ENCODE results near the gene CKLF.

- TF ChIP-seq, protein P1, sequence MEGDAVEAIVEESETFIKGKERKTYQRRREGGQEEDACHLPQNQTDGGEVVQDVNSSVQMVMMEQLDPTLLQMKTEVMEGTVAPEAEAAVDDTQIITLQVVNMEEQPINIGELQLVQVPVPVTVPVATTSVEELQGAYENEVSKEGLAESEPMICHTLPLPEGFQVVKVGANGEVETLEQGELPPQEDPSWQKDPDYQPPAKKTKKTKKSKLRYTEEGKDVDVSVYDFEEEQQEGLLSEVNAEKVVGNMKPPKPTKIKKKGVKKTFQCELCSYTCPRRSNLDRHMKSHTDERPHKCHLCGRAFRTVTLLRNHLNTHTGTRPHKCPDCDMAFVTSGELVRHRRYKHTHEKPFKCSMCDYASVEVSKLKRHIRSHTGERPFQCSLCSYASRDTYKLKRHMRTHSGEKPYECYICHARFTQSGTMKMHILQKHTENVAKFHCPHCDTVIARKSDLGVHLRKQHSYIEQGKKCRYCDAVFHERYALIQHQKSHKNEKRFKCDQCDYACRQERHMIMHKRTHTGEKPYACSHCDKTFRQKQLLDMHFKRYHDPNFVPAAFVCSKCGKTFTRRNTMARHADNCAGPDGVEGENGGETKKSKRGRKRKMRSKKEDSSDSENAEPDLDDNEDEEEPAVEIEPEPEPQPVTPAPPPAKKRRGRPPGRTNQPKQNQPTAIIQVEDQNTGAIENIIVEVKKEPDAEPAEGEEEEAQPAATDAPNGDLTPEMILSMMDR (conservative IDR thresholded peaks at IDR 0.05; ENCODE audit: low read depth, low read length), result no peak
- no peak for TF ChIP-seq EZH2 (IDR thresholded peaks at IDR 0.05; ENCODE audit: borderline replicate concordance, low read depth, low read length, poor library complexity, severe bottlenecking)
Measured at GRCh38 chr16:66529475-66529874, 22.9 kb upstream of the CKLF start.

All from A673 (cell line).